ENCODE measurements around the gene LIPG.

- TF ChIP-seq, protein P1, sequence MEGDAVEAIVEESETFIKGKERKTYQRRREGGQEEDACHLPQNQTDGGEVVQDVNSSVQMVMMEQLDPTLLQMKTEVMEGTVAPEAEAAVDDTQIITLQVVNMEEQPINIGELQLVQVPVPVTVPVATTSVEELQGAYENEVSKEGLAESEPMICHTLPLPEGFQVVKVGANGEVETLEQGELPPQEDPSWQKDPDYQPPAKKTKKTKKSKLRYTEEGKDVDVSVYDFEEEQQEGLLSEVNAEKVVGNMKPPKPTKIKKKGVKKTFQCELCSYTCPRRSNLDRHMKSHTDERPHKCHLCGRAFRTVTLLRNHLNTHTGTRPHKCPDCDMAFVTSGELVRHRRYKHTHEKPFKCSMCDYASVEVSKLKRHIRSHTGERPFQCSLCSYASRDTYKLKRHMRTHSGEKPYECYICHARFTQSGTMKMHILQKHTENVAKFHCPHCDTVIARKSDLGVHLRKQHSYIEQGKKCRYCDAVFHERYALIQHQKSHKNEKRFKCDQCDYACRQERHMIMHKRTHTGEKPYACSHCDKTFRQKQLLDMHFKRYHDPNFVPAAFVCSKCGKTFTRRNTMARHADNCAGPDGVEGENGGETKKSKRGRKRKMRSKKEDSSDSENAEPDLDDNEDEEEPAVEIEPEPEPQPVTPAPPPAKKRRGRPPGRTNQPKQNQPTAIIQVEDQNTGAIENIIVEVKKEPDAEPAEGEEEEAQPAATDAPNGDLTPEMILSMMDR (IDR thresholded peaks at IDR 0.05; ENCODE audit: poor library complexity): no peak
- no peak for TF ChIP-seq EZH2phosphoT487 (IDR thresholded peaks at IDR 0.05; ENCODE audit: low read depth, severe bottlenecking, unreplicated experiment)
- TF ChIP-seq EZH2 (IDR thresholded peaks at IDR 0.05; ENCODE audit: borderline replicate concordance): no peak
Observed at GRCh38 chr18:49616618-49617328, 54.9 kb downstream of the LIPG start.
